OCI-M2 (cell line): Measurements from ENCODE around the gene EEF1G.
"Not testable (repeated sequence)": the region's sequence is repeated elsewhere in the genome, so short reads cannot be mapped to it uniquely, and the experiment has no call there.

Experiments
- DNase-seq: peaks from one replicate; lab custom pipeline; 2025; ENCODE audit not compliant: unreplicated experiment; lab: John Stamatoyannopoulos, UW

Gene EEF1G

DNA sequence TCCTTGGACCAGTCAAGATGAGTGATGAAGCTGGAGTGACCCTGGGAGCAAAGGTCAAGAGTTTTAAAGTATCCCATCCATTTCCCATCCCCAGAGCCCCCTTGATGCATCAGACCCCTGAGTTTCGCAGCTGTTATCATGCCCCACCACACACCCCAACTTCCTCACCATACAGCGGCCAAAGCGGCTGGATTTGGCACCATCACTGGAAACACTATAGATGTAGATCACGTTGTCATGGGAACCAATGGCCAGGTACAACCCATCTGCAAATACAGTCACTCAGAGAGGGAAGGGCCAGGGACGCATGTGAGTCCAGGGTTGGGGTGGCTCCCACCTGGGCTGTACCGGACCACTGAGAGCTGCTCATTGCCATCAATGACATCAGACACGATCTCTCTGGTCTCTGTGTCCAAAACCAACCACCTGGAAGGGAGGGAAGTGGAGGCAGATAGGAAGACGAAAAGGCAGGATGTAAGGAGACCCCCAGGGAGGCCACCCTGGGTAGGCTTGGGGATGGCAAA, 30.1 kb upstream of the EEF1G start:
- DNase-seq, result no peak

DNA sequence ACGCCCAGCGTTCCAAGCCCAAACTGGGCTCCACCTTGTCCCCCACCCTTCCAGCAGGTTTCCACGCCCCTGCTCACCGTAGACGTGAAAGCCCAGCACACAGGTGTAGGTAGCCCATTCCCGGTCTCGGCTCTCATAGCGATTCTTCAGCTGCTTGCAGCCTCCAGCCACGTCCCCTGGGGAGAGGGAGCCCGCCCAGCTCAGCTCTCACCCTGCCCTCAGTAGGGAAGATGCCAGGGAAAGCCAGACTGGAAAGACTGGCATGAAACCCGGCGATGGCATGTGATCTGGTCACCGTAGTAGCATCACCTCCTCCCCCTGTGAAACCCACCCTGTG, 29.3 kb upstream of the EEF1G start:
- DNase-seq, result no peak

DNA sequence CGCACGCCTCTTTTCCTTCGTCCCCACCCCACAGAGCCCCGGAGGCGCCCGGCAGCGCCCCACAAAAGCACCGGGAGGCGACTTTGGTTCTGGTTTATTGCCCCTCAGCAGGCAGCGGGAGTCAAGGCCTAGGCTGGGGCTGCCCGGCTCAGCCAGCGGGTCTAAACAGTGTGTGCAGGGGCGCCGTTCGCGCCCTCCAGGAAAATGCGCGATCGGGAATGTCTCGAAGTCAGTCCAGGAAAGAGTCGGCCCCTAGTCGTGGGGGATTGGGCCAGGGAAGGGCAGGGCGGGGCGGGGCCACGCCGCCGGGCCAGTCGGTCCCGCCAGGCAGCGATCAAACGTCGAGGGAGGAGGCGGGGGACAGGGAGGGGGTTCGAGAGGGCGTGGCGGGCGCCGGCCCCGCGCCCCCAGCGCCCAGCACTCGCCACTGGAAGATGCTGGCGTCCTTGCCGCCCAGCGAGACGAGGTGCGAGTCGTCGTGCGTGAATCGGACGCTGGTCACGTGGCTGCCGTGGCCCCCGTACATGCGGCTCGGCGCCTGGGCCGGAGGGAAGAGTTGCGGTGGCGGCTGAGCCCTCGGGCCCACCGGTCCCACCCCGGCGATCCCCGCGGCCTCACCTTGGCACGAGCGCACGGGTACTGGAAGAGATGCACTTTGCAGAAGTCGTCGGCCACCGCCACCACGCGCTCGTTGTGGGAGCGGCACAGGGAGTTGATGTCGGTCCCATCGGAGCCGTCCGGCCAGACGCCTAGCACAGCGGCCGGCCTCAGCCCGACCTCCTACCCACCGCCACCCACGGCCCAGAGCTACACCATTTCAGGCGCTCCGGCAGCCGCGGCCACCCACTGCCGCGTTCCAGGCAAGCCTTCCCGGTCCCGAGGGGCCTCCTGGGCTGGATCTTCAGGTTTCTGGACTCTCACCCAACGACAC, 28.7 kb upstream of the EEF1G start:
- no peak for DNase-seq

DNA sequence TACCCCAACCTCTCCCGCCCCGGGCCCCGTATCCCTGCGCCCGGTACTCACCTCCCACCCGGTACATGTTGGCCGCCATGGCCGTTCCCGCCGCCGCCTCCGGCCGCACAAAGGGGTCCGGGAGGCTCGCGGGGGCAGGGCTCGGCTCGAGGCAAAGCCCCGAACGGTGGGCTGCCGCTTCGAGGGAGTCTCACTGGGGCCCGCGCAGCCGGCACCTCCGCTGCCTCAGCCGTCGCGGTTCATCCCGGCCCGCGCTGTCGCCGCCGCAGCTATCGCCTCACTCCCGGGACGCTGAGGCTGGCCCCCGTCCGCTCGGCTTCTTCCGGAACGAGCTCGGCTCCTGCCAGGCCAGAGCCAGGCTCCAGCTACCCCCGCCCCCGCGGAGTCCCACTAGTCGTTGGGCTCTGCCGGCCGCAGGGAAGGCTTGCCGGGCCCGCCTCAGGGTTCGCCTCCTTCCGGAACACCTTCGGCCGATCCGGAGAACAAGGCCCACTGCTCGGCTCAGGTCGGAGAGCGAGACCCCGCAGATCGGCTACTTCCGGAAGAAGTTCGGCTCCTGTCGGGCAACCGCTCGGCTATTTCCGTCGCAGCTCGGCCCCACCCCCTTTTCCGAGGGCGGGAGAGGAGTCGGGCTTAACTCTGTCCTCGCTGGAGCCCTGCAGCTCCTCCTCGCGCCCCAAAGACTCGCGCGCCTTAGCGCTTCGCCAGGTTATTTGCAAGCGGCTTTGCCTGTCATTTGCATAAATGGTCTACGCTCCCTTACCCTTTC, 27.9 kb upstream of the EEF1G start, which contains the start of gene MTA2:
Gene MTA2, minus strand, starts transcription at position 494 of the 769 bp plus-strand sequence. Its CDS starts 415 bp downstream, at position 79.
- DNase-seq, result peak; percentile 87

DNA sequence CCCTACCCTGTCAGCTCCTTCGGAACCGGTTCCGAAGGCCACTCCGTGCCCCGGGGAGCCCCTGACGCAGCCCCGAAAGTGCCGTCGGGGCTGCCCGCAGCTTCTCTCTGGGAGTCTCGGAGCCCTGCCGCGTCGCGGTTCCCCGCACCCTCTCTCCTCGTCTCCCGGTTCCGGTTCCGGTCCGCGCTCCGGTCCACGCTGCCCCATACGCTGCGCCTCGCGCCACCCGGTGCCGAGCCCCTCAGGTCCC, 27.4 kb upstream of the EEF1G start:
- no peak for DNase-seq

DNA sequence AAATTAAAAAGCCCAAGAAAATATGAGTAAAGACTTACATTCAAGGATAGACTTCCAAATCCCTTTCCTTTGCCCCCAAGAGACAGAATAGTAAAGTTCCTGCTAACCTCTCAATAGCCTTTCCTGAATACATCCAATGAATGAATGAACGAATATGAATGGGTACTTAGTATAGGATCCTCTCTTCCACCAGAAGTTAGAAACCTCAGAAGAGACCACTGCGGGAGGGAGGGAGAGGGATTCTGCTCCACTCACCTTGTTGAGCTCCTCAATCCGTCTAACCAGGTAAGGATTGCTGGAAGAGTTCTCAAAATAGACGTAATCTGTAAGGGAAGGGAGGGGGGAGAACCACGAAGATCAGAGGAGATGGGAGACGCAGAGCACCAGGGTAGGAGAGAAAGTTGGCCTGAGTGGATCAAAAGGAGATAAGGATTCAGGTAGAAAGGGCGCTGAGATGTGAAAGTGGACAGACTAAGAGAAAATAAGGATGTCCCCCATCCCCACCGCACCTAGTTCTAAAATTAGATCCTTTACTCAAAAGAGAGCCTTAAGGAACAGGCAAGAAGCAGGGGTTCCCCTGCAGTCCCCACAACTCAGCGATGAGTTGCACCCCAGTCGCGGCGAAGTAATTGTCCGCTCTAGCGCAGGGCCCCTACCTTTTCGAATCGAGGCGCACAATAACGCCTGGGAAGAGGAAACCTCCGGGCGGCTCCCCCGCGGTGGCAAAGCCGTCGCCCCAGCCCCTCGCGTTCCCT, 26.9 kb upstream of the EEF1G start:
- DNase-seq, result no peak

DNA sequence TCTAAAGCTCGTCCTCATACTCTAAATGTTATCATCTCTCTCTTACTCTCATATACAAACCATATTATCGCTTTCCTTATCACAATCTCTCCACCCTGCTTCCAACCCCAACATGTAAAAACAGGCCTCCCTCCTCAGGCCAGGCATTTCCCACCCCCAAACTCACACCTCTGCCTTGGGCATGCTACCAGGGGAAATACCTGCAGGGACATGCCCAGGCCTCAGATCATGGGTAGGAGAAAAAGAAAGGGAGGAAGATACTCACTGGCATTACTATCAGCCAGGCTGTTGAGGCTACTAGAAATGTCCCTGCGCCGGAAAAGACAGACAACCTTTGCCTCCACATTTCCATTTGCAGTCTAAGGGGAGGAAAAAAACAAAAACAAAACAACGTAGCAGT, 26.2 kb upstream of the EEF1G start:
- no peak for DNase-seq

DNA sequence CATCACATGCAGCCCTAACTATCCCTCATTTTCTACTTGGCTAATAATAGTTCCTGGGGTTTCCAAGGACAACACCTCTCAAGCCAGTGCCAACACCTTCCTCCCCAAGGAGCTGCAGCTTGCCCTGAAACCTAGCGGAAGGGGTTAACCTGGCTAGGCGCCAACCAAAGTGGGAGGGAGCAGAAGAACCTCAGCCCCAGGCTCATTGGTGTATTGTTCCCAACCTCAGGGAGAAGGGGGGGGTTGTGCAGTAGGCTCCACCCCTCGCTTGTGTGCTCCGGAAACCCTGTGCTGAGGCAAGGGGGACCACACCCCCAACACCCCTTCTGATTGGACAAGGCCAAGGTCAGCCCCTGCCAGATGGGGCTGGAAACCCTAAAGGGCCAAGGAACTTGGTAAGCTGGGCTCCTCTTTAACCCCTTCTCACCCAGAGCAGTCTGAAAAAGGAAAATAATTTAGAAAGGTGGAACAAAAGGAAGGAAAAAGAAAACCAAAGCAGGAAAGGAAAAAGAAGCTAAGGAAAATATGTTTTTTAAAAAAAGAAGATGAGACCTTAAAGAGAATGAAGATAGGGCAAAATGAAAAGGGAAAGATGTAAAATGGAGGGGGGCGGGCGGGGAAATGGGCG, 25.5 kb upstream of the EEF1G start:
- no peak for DNase-seq

DNA sequence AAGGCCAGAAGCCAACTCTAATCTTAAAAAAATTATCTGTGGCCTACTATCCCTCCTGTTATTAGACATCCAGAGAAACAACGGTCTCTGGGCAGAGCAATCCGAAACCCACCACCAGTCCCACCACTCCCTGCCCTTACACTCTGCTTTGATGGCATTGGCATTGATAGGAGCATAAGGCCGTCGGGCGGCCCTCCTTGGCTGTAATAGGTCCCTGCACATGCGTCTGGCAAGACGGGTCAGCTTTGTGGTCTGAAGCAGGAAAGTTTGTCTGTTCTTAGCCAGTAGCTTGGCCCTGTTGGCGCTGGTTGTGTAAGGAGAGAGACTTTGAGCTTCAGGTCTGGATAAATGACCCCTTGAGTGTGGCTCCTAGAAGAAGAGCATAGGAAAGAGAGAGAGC, 21.4 kb upstream of the EEF1G start:
- no peak for DNase-seq

DNA sequence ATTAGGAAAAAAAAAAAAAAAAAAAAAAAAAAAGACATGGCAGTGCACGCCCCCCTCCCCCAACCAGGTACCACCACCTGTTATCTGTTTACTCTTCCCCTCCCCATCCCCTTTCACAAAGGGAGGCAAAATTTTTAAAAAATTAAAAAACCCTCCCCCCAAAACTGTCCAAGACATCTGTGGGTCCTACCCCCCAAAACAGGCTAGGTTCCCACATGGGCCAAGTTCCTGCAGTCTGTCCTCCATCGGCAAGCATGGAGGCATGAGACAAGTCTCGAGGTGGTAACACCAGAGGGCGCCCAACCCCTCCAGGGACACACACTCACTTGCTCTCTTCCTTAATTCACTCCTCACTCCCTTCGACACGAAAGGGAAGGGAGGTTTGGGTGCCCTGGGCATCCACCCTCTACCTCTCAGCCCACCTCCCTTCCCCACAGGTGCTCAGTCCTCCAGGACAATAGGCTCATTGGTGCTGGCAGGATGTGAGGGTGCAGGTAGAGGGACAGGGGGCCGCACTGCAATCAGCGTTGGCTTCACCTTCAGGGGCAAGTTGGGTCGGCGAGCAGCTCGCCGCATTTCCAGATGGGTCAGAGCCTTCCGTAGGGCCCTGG, 19.8 kb upstream of the EEF1G start:
- DNase-seq, result no peak

DNA sequence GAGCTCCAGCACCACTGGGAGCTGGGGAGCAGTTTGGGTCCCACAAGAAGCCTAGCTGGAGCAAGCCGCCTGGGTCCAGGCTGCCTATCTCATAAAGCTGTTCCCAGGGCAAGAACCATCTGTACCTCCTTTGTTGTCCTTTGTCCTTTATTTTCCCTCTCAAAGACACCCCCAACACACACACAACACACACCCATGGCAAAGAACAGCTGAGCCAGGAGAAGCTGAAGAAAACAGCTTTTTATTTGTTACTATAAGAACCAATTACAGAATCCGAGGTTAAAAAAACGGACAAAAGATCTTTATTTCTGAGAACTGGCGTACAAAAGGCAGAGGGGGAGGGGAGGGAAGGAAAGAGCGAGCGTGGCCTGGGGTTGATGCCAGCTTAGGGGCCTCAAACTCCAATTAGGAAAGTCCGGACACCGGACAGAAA, 19.3 kb upstream of the EEF1G start:
- no peak for DNase-seq

DNA sequence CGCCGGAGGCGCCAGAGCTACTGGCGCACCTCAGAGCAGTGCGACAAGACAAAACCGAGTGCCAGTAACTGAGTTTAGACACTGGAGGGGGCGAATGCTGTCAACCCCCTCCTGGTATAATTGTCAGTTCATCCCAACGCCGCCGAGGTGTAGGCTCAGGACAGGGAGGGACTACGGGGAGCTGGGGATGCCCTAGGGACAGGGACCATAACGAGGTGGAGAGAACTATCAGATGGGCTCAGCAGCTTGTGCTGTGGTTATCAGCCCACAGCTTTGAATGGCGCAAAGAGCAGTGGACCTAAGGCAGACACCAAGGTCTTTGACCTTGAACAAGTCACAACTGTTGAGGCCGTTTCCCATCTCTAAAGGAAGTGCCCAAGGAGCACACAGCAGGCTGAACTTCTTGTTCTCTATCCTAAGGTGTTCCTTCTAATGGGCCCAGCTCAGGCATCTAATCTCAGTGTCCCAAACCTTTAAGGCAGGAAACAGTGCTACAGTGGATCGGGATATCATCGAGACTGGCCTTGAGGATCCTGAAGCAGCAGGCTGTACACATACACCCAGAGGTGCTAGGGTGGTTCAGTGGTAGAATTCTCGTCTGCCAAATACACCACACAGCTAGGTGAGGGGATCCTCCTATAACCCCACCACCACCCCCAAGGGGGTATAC, 18.6 kb upstream of the EEF1G start:
- no peak for DNase-seq

DNA sequence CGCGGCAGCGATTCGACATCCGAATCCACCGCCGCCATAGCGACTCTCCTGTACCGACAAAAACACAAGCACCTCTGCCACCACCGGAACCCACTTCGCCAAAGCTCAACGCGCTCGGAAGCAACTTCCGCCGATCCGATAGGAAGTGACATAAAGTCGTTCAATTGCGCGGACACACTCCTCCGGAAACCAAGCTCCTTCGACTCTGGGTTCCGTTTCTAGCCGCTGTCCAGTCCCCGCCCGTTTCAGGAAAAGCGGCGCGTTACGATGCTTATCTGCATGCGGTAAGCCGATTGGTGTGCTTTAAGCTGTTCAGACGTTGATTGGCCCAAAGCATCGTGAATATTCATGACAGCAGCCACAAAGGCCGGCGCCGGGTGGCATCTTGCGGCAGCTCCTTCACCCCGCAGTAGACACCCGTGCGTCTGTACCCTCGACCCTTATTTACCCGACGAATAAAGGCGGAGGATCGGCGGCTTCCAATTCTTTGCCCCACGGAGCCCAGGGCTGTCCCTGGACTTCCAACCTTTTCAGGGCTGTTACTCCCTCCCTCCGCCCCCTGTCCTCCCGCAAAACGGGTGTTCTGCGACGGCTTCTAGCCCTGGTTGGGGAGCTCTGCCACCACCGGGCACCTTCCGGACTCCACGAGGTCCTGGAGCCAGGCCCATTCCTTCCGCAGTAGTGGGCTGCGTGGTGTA, 17.9 kb upstream of the EEF1G start, which contains the start of gene TUT1:
Gene TUT1, minus strand, starts transcription at position 76 of the 698 bp plus-strand sequence. Its CDS starts 38 bp downstream, at position 38.
- peak; percentile 86 for DNase-seq

DNA sequence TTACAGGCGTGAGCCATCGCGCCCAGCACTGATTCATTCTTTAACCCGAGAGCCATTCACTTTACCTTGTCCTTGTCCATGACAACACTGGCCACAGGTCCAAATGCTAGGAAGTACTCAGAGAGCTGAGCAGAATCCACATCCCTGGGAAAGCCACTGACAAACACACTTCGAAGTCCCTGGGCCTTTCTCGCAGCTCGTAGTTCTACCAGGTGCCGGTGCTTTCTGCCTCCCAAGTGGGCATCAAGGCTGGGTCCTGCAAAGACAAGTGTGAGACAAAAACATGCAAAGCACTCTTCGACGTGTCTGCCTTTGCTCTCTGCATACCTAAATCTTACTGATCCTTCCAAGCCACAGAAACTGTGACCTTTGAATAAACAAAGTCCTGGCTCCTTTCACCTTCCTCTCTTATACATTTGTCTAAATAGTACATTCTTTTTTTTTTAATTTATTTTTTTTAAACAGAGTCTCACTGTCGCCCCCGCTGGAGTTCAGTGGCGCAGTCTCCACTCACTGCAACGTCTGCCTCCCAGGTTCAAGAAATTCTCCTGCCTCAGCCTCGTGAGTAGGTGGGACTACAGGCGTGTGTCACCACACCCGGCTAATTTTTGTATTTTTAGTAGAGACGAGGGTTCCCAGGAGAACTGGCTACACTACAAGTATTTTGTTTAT, 15.4 kb upstream of the EEF1G start:
- DNase-seq, result no peak

DNA sequence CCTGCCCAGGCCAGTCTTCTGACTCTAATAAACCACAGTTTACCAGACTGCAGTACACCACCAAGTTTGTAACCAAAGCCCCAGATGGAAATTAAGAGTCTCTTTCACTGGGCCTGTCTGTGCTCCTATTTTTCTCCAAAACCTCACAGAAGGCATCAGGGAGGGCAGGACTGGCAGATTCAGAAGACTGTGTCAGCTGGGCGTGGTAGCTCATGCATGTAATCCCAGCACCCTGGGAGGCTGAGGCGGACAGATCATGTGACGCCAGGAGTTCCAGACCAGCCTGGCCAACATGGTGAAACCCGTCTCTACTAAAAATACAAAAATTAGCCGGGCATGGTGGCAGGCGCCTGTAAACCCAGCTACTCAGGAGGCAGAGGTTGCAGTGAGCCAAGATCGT, 11.7 kb upstream of the EEF1G start:
- not testable (repeated sequence) for DNase-seq

DNA sequence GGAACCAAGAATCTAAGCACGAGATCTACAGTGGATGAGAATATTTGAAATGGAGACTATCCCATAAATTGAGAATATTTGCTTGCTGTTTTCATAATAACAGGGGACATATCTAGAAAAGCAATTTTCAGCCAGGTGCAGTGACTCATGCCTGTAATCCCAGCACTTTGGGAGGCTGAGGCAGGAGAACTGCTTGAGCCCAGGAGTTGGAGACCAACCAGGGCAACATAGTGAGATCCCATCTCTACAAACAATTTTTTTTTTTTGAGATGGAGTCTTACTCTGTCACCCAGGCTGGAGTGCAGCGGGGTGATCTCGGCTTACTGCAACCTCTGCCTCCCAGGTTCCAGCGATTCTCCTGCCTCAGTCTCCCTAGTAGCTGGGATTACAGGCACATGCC, 8.0 kb upstream of the EEF1G start:
- not testable (repeated sequence) for DNase-seq

DNA sequence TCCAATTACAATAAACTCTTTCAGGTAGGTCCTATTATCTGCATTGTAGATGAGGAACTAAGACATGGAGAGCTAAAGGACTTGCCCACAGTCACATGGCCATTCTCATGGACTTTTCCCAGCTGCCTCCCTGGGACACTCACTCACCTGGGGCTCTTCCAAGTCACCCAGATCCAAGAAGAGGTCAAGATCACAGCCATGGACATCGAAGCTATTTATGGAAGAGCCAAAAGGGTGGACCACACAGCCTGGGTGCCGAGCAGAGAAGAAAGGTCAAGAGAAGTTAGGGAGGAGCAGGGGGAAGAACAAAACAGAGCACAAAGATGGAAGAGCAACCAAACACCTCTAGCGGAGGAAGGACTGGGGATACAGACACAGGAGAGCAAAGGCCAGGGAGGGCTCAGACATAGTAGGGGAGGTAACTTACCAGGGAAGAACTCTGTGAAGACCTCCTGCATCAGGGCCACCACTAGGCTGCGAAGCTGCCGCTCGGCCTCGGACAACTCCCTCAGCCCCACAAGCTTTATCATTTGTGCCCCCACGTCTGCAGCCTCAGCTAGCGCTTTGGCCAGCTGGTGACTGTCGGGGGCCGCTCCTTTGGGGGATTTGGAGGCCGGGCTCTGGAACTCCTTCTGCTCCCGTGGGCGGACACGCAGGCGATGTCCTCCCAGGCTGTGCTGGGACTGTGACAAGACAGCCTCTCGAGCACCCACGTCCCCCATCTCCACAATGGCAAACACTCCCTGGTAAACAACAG, 7.4 kb upstream of the EEF1G start:
- no peak for DNase-seq

DNA sequence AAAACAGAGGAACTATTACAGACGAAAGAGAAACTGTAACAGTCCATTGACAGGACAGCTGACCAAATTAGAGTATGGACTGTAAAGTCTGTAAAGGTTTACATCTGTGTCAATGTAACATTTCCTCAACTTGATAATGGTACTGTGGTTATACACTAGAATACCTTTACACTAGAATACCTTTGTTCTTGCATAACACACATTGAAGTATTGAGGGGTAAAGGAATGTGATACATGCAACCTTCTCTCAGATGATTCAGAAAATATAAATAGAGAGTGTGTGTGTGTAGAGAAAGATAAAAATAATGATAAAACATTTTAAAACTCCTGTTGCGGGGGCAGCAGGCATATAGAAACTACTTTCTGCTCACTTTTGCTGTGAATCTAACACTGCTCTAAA, 5.6 kb upstream of the EEF1G start:
- DNase-seq, result no peak
